ENCODE results near the gene MAD1L1.

The MAD1L1 gene

GRCh38 chr7:1944619-1945210 lies 288.0 kb downstream of the MAD1L1 start:
- H2AFZ ChIP-seq (ENCODE audit: low read depth, low read length): no peak overlapping the region
- peak overlapping the region; percentile 38 for H3K27ac ChIP-seq (ENCODE audit: low read length)
- H3K27me3 ChIP-seq (ENCODE audit: insufficient read depth, low read length, poor library complexity): no peaks in the 10 kb centered on the region
- no peak overlapping the region for H3K9ac ChIP-seq (ENCODE audit: low read depth, low read length)
- peaks cover 3% of the 10 kb centered on the region for H3K79me2 ChIP-seq (ENCODE audit: insufficient read depth, low read length)
- H3K4me3 ChIP-seq (ENCODE audit: low read depth in 1 of 2, low read length in 2 of 2): no peak overlapping the region
- H3K4me1 ChIP-seq (ENCODE audit: insufficient read depth, low read length): peaks cover 51% of the 10 kb centered on the region
- peaks cover 2% of the 10 kb centered on the region for H3K36me3 ChIP-seq (ENCODE audit: insufficient read depth, low read length)
- no peaks in the 10 kb centered on the region for H3K9me3 ChIP-seq (ENCODE audit: insufficient read depth, low read length, severe bottlenecking)
- ATAC-seq (ENCODE audit: insufficient read depth, low read depth) (no peak), DNase-seq (no peak)
- no peak overlapping the region for H3K4me2 ChIP-seq (ENCODE audit: insufficient read depth, low read length)
- H4K20me1 ChIP-seq (ENCODE audit: insufficient read depth, low read length): peaks cover 24% of the 10 kb centered on the region; the same call in 1 of the 2 replicates
- TF ChIP-seq EZH2 (IDR thresholded peaks at IDR 0.05; ENCODE audit: borderline replicate concordance, low read depth, low read length, severe bottlenecking) (no peak), CTCF (IDR thresholded peaks at IDR 0.05; ENCODE audit: borderline replicate concordance, extremely low read depth, low read length, poor library complexity, severe bottlenecking) (no peak)

GRCh38 chr7:1943933-1944618 lies 288.7 kb downstream of the MAD1L1 start:
- H3K9me3 ChIP-seq (ENCODE audit: insufficient read depth, low read length, severe bottlenecking): no peaks in the 10 kb centered on the region
- DNase-seq: peak; percentile 23
- peaks cover 57% of the 10 kb centered on the region for H3K4me1 ChIP-seq (ENCODE audit: insufficient read depth, low read length)
- ATAC-seq (ENCODE audit: insufficient read depth, low read depth): no peak
- TF ChIP-seq CTCF (IDR thresholded peaks at IDR 0.05; ENCODE audit: borderline replicate concordance, extremely low read depth, low read length, poor library complexity, severe bottlenecking): no peak
- TF ChIP-seq EZH2 (IDR thresholded peaks at IDR 0.05; ENCODE audit: borderline replicate concordance, low read depth, low read length, severe bottlenecking): no peak
- peaks cover 9% of the 10 kb centered on the region for H3K79me2 ChIP-seq (ENCODE audit: insufficient read depth, low read length)
- H3K36me3 ChIP-seq (ENCODE audit: insufficient read depth, low read length): peaks cover 4% of the 10 kb centered on the region
- H4K20me1 ChIP-seq (ENCODE audit: insufficient read depth, low read length): peaks cover 30% of the 10 kb centered on the region; the same call in 1 of the 2 replicates
- H3K27me3 ChIP-seq (ENCODE audit: insufficient read depth, low read length, poor library complexity): no peaks in the 10 kb centered on the region
- H3K4me3 ChIP-seq (ENCODE audit: low read depth in 1 of 2, low read length in 2 of 2): no peak overlapping the region
- H3K4me2 ChIP-seq (ENCODE audit: insufficient read depth, low read length): no peak overlapping the region
- peak overlapping the region; percentile 38 for H3K27ac ChIP-seq (ENCODE audit: low read length)
- H3K9ac ChIP-seq (ENCODE audit: low read depth, low read length): no peak overlapping the region
- H2AFZ ChIP-seq (ENCODE audit: low read depth, low read length): no peak overlapping the region

DNA sequence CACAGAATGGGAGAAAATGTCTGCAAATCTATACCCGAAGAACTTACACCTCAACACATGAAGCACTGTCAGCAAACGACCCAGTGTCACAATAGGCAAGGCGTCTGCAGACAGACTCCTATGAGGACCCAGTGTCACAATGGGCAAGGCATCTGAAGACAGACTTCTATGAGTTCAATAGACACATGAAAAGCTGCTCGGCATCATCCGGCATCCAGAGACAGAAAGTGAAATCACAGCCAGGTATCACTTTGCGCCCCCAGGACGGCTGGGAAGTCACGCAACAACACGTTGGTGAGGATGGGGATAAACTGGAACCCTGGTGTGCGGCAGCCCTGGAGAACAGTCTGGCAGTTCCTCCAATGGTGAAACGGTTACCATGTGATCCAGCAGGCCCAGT lies 289.4 kb downstream of the MAD1L1 start:
- 0 out of 2 replicates have a peak overlapping the region, but pooled peaks have one; percentile 12 for H3K27ac ChIP-seq (ENCODE audit: low read length)
- no peak overlapping the region for H3K9ac ChIP-seq (ENCODE audit: low read depth, low read length)
- no peaks in the 10 kb centered on the region for H3K27me3 ChIP-seq (ENCODE audit: insufficient read depth, low read length, poor library complexity)
- ATAC-seq (ENCODE audit: insufficient read depth, low read depth) (no peak), DNase-seq (no peak)
- no peak for TF ChIP-seq EZH2 (IDR thresholded peaks at IDR 0.05; ENCODE audit: borderline replicate concordance, low read depth, low read length, severe bottlenecking)
- no peak for TF ChIP-seq CTCF (IDR thresholded peaks at IDR 0.05; ENCODE audit: borderline replicate concordance, extremely low read depth, low read length, poor library complexity, severe bottlenecking)
- H3K9me3 ChIP-seq (ENCODE audit: insufficient read depth, low read length, severe bottlenecking): no peaks in the 10 kb centered on the region
- H3K4me3 ChIP-seq (ENCODE audit: low read depth in 1 of 2, low read length in 2 of 2): no peak overlapping the region
- H3K4me1 ChIP-seq (ENCODE audit: insufficient read depth, low read length): peaks cover 65% of the 10 kb centered on the region
- peaks cover 25% of the 10 kb centered on the region; the same call in 1 of the 2 replicates for H4K20me1 ChIP-seq (ENCODE audit: insufficient read depth, low read length)
- no peak overlapping the region for H3K4me2 ChIP-seq (ENCODE audit: insufficient read depth, low read length)
- no peak overlapping the region for H2AFZ ChIP-seq (ENCODE audit: low read depth, low read length)
- H3K79me2 ChIP-seq (ENCODE audit: insufficient read depth, low read length): peaks cover 17% of the 10 kb centered on the region
- H3K36me3 ChIP-seq (ENCODE audit: insufficient read depth, low read length): peaks cover 7% of the 10 kb centered on the region

Data from DND-41 (cell line).